RWPE2 (cell line): Measurements from ENCODE around the gene RPUSD1.
A peak's percentile ranks its signal among the peaks of the same experiment; 100 is the strongest.

Experiments
- ATAC-seq: fragments of 200-7000 bp; cut with Tn5 transposase; 3 replicates; pipeline ENCODE4 v1.9.1; 2021; ENCODE audit warnings: low read depth
- DNase-seq: peaks from one replicate; pipeline ENCODE4 v3.0.0-alpha.2; 2020; ENCODE audit warnings: low spot score
- H3K27ac ChIP-seq: fragments of 450-650 bp; 2 replicates; pipeline ENCODE4 v1.5.1; 2017; ENCODE audit warnings: mild to moderate bottlenecking; ENCODE audit not compliant: poor library complexity, severe bottlenecking
- H3K27me3 ChIP-seq: fragments of 250-450 bp; sonication (Bioruptor Pico); 2 replicates; pipeline ENCODE4 v1.5.1; 2021; ENCODE audit warnings: mild to moderate bottlenecking, moderate library complexity; ENCODE audit not compliant: insufficient read depth, poor library complexity, severe bottlenecking
- H3K36me3 ChIP-seq: fragments of 250-450 bp; sonication (Bioruptor Pico); 2 replicates; pipeline ENCODE4 v1.5.1; 2020; ENCODE audit warnings: low read depth, mild to moderate bottlenecking, moderate library complexity
- H3K4me1 ChIP-seq: fragments of 250-450 bp; sonication (Bioruptor Pico); 2 replicates; pipeline ENCODE4 v1.5.1; 2021; ENCODE audit warnings: mild to moderate bottlenecking, moderate library complexity; ENCODE audit not compliant: insufficient read depth, poor library complexity, severe bottlenecking
- H3K4me3 ChIP-seq: fragments of 250-450 bp; sonication (Bioruptor Pico); 2 replicates; pipeline ENCODE4 v1.5.1; 2021; ENCODE audit warnings: mild to moderate bottlenecking, moderate library complexity; ENCODE audit not compliant: severe bottlenecking
- H3K9me3 ChIP-seq: fragments of 250-450 bp; sonication (Bioruptor Pico); 2 replicates; pipeline ENCODE4 v1.5.1; 2021; ENCODE audit warnings: mild to moderate bottlenecking, moderate library complexity; ENCODE audit not compliant: severe bottlenecking
- TF ChIP-seq, protein P1 (sequence below): fragments of 450-650 bp; IDR thresholded peaks from one replicate; pipeline ENCODE4 v1.5.1; 2017; ENCODE audit warnings: mild to moderate bottlenecking, moderate library complexity; ENCODE audit not compliant: poor library complexity, severe bottlenecking

RPUSD1 gene

DNA sequence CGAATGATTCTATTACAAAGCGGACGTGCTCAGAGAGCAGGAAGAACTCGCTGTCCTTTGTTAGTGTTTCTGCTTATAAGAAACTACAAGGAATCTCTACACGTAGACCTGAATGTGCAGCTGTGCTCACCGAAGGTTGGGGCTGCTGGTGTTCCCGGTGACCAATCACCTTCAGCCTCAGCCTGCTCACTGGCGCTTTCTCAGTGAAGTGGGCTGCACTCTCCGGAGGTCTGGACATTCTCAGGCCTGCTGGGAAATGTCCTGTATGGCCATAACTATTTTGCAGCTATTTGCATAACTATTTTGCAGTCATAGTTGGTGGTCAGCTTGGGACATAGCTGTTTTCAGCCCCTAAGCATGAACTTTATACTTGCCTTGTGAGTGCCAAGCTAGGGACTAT lies 37.7 kb downstream of the RPUSD1 start:
- no peak overlapping the region for H3K27ac ChIP-seq
- ATAC-seq (no peak), DNase-seq (no peak)
- H3K4me3 ChIP-seq, result no peak overlapping the region
- no peaks in the 10 kb centered on the region for H3K27me3 ChIP-seq
- H3K36me3 ChIP-seq, result no peaks in the 10 kb centered on the region
- H3K9me3 ChIP-seq, result no peaks in the 10 kb centered on the region
- H3K4me1 ChIP-seq, result peaks cover 10% of the 10 kb centered on the region
- TF ChIP-seq, protein P1, sequence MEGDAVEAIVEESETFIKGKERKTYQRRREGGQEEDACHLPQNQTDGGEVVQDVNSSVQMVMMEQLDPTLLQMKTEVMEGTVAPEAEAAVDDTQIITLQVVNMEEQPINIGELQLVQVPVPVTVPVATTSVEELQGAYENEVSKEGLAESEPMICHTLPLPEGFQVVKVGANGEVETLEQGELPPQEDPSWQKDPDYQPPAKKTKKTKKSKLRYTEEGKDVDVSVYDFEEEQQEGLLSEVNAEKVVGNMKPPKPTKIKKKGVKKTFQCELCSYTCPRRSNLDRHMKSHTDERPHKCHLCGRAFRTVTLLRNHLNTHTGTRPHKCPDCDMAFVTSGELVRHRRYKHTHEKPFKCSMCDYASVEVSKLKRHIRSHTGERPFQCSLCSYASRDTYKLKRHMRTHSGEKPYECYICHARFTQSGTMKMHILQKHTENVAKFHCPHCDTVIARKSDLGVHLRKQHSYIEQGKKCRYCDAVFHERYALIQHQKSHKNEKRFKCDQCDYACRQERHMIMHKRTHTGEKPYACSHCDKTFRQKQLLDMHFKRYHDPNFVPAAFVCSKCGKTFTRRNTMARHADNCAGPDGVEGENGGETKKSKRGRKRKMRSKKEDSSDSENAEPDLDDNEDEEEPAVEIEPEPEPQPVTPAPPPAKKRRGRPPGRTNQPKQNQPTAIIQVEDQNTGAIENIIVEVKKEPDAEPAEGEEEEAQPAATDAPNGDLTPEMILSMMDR, result no peak

DNA sequence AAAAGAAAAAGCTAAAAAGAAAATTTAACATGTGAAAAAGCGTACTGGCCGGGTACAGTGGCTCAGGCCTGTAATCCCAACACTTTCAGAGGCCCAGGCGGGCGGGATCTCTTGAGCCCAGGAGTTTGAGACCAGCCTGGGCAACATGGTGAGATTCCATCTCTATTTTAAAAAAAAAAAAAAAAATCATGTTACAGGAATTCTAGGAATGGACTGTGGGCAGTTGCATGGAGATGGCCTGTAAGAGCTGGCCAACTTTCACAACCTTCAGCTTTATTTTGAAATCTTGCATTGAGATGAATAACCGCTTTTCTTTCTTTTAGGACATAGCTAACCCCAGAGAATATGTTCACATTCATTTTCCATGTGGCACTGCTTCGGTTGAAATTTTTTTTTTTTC lies 39.2 kb downstream of the RPUSD1 start:
- Histone ChIP-seq H3K27ac (peak overlapping the region; percentile 16), H3K27me3 (no peaks in the 10 kb centered on the region), H3K36me3 (no peaks in the 10 kb centered on the region), H3K4me3 (no peak overlapping the region), H3K9me3 (no peaks in the 10 kb centered on the region), H3K4me1 (peaks cover 3% of the 10 kb centered on the region)
- TF ChIP-seq, protein P1, result no peak
- DNase-seq (no peak), ATAC-seq (peak; percentile 35)

DNA sequence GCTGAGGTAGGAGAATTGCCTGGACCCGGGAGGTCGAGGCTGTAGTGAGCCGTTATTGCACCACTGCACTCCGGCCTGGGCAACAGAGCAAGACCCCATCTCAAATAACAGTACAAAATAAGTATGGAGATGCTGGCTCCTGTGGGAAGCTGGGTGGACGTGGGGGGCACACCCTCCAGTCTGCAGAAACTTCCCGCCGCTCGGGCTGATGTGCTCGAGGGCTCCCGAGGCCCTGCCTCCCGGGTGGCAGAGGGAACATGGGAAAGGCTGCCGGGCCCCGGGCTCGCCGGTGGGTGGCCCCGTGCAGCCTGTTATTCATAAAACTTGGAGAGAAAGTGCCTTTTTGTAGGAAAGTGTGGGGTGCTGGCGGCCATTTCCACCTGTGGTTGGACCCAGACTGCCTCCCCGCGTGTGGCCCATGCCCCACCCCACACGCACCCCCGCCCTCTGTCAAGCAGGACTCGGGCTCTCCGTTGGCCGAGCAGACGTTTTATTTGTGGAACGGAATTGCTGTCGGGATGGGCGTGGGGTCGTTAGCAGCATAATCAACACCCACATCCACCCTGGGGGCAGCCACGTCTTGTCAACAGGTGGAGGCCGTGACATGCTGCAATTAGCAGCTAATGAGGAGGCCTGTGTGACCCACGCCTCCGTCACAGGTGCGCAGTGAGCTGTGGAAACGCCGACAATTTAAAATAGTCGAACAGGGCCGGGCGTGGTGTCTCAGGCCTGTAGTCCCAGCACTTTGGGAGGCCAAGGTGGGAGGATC lies 40.0 kb downstream of the RPUSD1 start:
- Histone ChIP-seq H3K9me3 (no peaks in the 10 kb centered on the region), H3K4me3 (no peak overlapping the region), H3K4me1 (peaks cover 3% of the 10 kb centered on the region), H3K27ac (no peak overlapping the region), H3K27me3 (no peaks in the 10 kb centered on the region), H3K36me3 (no peaks in the 10 kb centered on the region)
- no peak for DNase-seq
- ATAC-seq, result no peak
- TF ChIP-seq, protein P1, result no peak

DNA sequence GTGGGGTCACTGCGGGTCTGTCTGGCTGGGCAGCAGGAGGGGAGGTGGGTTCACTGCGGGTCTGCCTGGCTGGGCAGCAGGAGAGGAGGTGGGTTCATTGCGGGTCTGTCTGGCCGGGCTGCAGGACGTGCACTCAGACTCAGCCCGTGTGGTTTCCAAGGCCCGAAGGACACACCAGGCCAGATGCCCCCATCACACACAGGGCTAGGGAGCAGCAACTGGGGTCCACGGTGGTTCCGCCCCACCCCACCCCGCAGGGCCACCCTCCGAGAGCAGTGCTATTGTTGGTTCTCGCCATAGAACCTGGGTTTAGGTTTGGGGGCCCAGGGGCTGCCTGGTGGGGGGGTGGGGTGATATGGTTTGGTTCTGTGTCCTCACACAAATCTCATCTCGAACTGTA lies 41.5 kb downstream of the RPUSD1 start:
- DNase-seq (no peak), ATAC-seq (no peak)
- H3K4me1 ChIP-seq, result peaks cover 3% of the 10 kb centered on the region
- H3K36me3 ChIP-seq, result no peaks in the 10 kb centered on the region
- H3K27me3 ChIP-seq, result no peaks in the 10 kb centered on the region
- no peak overlapping the region for H3K4me3 ChIP-seq
- TF ChIP-seq, protein P1, result no peak
- H3K9me3 ChIP-seq, result no peaks in the 10 kb centered on the region
- H3K27ac ChIP-seq, result no peak overlapping the region

DNA sequence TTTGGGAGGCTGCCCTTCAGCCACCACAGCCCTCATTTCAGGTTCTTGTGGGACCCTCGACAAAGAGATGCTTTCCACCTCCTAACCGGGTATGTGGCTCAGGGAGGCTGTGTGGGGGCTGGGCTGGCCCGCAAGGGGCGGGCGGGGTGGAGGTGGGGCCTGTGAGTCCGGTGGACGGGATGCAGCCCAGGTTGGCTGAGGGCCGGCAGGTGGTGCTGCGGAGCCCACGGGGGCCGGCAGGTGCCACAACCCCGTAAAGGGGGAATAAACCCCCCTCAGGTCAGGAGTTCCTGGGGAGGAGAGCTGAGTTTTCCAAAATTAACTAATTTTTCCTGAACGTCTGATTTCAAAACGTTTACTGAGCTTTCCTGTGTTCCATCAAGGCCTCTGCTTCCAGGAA lies 42.4 kb downstream of the RPUSD1 start:
- peak; percentile 50; the same call in 2 of the 3 replicates for ATAC-seq
- Histone ChIP-seq H3K4me3 (no peak overlapping the region), H3K4me1 (peaks cover 3% of the 10 kb centered on the region), H3K9me3 (no peaks in the 10 kb centered on the region), H3K27ac (no peak overlapping the region), H3K27me3 (no peaks in the 10 kb centered on the region), H3K36me3 (no peaks in the 10 kb centered on the region)
- no peak for DNase-seq
- TF ChIP-seq, protein P1, result peak; percentile 58
